Epithelial cell of proximal tubule (primary cell): ENCODE results near the gene EMC6. TPM values are rescaled to one million over a fixed set of nuclear protein-coding genes. Genes with fewer than 3 reads are reported as not detected.
"Not testable (repeated sequence)": the region's sequence is repeated elsewhere in the genome, so short reads cannot be mapped to it uniquely, and the experiment has no call there.

Experiments used
- DNase-seq: peaks from one replicate; pipeline ENCODE4 v3.0.0-alpha.2; 2011; ENCODE audit warnings: low read depth
- H3K4me3 ChIP-seq: 2 replicates; pipeline ENCODE4 v1.5.1; 2011; ENCODE audit warnings: low read depth, mild to moderate bottlenecking, low read length
- CTCF ChIP-seq: conservative IDR thresholded peaks from 2 replicates; pipeline ENCODE4 v1.5.1; 2012; ENCODE audit warnings: low read depth, mild to moderate bottlenecking, low read length
- total RNA-seq: library from RNA; depleted of rRNA; stranded (reverse); fragments of >200 nt; gene quantifications from 2 replicates; pipeline ENCODE4 v1.2.3, GENCODE V29; 2015

The EMC6 gene
- total RNA-seq, 1 donor from 2014 or later: 25.6 TPM

GRCh38 chr17:3695129-3695722, 26.6 kb downstream of the EMC6 start:
- DNase-seq: no peak
- no peak for TF ChIP-seq CTCF
- peak overlapping the region; percentile 62 for H3K4me3 ChIP-seq

- TF ChIP-seq CTCF: no peak
- H3K4me3 ChIP-seq: peak within 1 kb of the TSS; percentile 62
- no peak for DNase-seq
Measured at GRCh38 chr17:3695723-3696411, 27.3 kb downstream of the EMC6 start, which contains the start of gene P2RX5. P2RX5 (minus strand) TSS chr17:3696155; CDS start chr17:3696005, 150 bp downstream.

GRCh38 chr17:3697103-3697476, 28.5 kb downstream of the EMC6 start:
- no peak overlapping the region for H3K4me3 ChIP-seq
- TF ChIP-seq CTCF: no peak
- no peak for DNase-seq

GRCh38 chr17:3698139-3698538, 29.5 kb downstream of the EMC6 start:
- no peak for DNase-seq
- no peak for TF ChIP-seq CTCF
- no peak overlapping the region for H3K4me3 ChIP-seq

- no peak overlapping the region for H3K4me3 ChIP-seq
- no peak for TF ChIP-seq CTCF
- DNase-seq: no peak
Measured at GRCh38 chr17:3699951-3700350, 31.3 kb downstream of the EMC6 start.

GRCh38 chr17:3702041-3702539, 33.5 kb downstream of the EMC6 start:
- not testable (repeated sequence) for H3K4me3 ChIP-seq, DNase-seq

- no peak for TF ChIP-seq CTCF
- no peak for DNase-seq
- H3K4me3 ChIP-seq: no peak overlapping the region
Measured at GRCh38 chr17:3704931-3705717, 36.5 kb downstream of the EMC6 start.

GRCh38 chr17:3705718-3705984, 37.0 kb downstream of the EMC6 start:
- DNase-seq, H3K4me3 ChIP-seq: not testable (repeated sequence)
